ENCODE results near the gene ACTN1.

DNA sequence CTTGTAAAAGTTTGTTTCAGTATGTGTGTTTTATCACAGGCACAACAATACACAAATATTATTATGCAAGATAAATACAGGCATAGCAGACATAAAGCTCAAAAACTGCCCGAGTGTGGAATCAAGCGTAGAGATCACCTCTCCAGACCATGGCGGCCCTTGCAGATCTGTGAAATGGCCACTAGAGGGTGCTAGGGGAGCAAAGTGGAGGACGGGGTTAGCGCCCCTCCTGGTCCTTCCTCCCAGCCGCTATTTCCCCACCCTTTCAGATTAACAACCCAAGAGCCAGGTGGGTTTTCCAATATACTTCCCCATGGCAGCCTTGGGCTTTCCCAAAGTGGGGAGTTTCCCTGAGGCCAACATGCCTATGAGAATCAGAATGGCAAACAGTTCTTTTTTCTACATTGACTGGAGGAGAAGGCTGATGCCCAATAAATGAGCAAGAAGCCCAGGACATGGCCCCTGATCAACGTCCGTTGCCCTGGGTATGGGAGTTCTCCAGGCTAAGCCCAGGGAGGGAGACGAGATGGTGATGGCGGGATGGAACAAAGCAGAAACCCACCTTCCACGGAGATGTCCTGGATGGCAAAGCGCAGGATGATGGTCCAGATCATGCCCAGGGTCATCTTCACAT lies 67.4 kb downstream of the ACTN1 start:
- TF ChIP-seq, protein P1, sequence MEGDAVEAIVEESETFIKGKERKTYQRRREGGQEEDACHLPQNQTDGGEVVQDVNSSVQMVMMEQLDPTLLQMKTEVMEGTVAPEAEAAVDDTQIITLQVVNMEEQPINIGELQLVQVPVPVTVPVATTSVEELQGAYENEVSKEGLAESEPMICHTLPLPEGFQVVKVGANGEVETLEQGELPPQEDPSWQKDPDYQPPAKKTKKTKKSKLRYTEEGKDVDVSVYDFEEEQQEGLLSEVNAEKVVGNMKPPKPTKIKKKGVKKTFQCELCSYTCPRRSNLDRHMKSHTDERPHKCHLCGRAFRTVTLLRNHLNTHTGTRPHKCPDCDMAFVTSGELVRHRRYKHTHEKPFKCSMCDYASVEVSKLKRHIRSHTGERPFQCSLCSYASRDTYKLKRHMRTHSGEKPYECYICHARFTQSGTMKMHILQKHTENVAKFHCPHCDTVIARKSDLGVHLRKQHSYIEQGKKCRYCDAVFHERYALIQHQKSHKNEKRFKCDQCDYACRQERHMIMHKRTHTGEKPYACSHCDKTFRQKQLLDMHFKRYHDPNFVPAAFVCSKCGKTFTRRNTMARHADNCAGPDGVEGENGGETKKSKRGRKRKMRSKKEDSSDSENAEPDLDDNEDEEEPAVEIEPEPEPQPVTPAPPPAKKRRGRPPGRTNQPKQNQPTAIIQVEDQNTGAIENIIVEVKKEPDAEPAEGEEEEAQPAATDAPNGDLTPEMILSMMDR (IDR thresholded peaks at IDR 0.05; ENCODE audit: low read depth, low read length), result peak; percentile 98
- TF ChIP-seq EZH2phosphoT487 (IDR thresholded peaks at IDR 0.05; ENCODE audit: low read depth), result no peak
